Measurements from ENCODE around the gene SLC25A21.

DNA sequence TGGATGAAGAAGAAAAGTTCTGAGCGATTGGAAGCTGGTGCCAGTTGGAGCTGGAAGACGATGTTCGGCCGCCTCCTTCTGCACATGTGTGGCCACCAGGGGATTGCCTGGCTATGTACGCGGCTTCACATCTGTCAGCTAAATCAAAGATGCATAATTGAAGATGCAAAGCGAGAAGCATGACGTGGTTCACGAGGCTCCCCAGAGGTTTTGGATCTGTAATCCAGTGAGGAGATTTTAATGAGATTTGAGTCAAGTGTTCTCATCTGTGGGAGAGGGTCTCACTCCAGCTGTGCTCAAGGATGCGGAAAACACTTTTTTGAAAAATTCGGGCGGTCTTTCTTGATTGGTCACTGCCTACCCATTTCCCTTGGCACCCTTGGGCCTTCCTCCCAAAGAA lies 416.2 kb downstream of the SLC25A21 start:
- TF ChIP-seq POLR2A (IDR thresholded peaks at IDR 0.05; ENCODE audit: low read depth, low read length) = no peak
- TF ChIP-seq TAF1 (IDR thresholded peaks at IDR 0.05; ENCODE audit: borderline replicate concordance, low read depth, low read length) = no peak
- no peak for TF ChIP-seq POLR2AphosphoS5 (IDR thresholded peaks at IDR 0.05; ENCODE audit: low read depth, low read length)
